Effector CD4-positive, alpha-beta T cell (primary cell): Measurements from ENCODE around the gene NHS.
"Not testable (repeated sequence)": the region's sequence is repeated elsewhere in the genome, so short reads cannot be mapped to it uniquely, and the experiment has no call there.

Experiments
- DNase-seq: peaks from one replicate; pipeline ENCODE4 v3.0.0-alpha.2; 2020

The NHS gene

GRCh38 chrX:17553961-17554482 lies 179.0 kb downstream of the NHS start:
- no peak for DNase-seq

DNA sequence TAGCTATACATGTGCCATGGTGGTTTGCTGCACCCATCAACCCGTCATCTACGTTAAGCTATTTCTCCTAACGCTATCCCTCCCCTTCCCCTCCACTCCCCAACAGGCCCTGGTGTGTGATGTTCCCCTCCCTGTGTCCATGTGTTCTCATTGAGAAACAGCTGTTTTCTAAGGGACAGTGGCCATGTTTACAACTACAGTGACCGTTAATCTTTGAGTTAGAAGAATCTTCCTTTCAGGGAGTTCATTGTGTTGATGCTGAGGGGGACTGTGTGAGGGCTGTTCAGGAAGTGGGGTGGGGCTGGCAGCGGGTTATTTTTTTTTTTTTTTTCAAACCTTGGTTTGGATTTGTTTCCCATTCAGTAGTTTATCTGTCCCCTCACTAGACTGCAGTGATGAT lies 179.9 kb downstream of the NHS start:
- no peak for DNase-seq

DNA sequence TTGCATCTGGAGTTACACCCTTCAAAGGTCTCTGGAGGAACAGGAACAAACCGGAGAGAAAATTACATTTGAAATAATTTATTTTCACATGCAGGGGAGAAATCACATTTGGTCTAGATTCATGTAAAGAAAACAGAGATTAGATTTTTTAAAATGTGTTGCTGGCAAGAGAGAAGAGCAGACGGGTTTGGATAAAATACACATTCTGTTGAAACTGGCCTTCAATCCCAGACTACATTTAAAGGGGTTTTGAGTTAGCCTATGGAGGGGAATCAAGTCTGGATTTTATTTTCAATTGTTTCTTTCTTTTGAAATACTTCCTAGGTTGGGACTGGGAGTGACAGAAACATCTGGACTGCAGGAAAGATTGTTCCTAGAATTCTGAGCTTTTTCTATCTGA lies 180.8 kb downstream of the NHS start:
- DNase-seq = no peak

GRCh38 chrX:17559728-17560379 lies 184.9 kb downstream of the NHS start:
- no peak for DNase-seq

- DNase-seq = no peak
These were observed 185.4 kb downstream of the NHS start for GRCh38 chrX:17560385-17560784.

DNA sequence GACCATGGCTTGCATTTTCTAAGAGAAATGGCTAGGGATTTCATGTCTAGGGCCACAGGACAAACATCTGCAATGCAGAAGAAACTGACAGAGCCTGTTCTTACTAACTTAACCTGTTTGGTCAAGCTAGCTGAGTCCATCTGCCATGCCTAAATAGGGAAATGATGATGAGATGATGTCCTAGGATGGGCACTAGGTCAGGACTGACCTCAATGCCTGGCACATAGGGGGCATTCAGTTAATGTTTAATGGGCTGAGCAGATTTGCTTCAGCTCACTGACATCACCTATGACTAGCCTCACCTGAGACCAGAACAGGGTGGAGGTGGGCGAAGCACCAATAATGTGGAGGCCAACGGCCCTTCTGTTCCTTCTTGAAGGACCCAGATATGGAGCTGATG lies 188.1 kb downstream of the NHS start:
- no peak for DNase-seq

DNA sequence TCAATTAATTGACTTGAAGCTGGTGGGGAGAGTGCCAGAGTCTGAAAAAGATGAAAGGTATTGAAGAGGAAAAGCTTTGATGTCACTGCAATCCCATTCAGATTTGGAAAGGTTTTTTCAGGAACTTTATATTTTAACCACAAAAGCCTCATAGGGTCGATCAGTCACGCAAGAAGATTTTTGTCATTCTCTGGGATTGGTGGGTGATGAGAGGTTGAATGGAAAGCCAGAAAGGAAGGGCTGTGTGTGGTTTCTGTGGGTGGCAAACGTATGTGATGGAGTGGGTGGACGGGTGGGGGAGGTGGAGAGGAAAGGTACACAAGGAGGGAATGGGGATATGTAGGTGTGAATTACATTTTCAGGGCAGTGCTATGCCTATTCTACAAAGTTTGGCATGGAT lies 188.5 kb downstream of the NHS start:
- no peak for DNase-seq

DNA sequence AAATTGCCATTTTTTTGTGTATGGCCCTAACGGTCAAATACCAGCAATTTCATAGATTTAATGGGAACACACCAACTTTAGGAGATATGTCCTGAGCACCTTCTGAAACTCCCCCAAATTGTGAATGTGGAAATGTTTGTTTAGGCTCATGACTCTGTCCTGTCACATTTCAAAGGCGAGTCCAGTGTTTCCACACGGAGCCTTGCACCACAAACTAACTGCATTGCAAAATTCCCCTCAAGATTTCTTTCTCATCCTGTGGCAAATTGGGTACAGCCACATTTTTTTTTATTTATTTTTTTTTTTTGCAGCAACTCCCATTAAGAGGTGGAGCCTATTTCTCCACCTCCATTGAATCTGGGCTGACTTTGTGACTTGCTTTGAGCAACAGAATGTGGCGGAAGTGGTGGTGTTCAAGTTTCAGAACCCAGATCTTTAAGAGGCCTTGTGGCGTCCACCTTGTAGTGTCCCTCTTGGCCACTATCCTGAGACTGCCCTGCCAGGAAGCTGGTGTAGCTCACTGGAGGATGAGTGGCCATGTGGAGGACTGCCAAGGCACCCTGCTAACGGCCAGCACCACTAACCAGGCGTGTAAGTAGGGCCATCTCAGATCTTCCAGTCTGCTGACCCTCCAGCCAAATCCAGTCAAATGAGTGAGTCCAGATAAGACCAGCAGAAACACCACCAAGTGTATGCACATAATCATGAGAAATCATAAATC lies 189.8 kb downstream of the NHS start:
- DNase-seq = no peak

GRCh38 chrX:17566740-17567139 lies 191.7 kb downstream of the NHS start:
- no peak for DNase-seq

- no peak for DNase-seq
These were observed 192.2 kb downstream of the NHS start for GRCh38 chrX:17567187-17567586.

DNA sequence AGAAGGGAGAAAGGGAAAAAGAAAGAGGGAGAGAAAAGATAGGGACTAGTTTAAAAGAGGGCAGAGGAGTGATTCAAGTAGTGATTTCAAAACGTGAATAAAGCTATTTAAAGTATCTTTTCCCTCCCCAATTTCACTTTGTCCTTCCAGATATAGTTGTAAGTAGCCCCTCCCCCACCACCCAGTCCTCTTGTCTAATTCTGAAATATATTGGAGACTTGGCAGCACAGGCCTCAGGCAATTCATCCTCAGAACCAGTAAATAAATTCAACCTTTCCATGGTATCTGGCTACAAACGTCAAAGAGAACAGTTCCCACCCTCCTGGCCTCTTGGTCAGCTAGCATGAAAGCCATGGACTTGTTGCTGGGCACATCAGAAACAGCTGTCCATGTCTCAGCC lies 192.8 kb downstream of the NHS start:
- DNase-seq = no peak

DNA sequence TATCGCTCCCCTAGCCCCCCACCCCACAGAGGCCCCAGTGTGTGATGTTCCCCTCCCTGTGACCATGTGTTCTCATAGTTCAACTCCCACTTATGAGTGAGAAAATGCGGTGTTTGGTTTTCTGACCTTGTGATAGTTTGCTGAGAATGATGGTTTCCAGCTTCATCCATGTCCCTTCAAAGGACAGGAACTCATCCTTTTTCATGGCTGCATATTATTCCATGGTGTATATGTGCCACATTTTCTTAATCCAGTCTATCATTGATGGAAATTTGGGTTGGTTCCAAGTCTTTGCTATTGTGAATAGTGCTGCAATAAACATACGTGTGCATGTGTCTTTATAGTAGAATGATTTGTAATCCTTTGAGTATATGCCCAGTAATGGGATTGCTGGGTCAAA lies 193.8 kb downstream of the NHS start:
- DNase-seq = not testable (repeated sequence)

DNA sequence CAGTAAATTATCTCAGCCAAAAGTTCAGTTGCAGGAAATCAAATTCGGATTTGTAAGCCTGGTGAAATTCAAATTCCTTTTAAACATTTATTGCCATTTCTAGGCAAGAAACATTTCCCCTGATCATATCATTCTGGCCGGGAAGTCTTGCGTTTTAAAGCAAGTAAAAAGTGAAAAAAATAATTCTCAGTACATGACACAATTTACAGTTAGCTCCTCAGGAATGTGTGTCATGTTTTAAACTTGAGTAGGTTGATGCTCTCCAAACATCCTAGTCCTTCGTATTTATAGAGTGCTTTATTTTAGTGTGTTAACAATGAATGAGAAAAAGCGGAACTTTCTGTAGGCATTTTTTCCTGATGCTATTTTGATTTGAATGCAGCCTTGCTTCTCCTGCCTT lies 204.0 kb downstream of the NHS start:
- DNase-seq = no peak

DNA sequence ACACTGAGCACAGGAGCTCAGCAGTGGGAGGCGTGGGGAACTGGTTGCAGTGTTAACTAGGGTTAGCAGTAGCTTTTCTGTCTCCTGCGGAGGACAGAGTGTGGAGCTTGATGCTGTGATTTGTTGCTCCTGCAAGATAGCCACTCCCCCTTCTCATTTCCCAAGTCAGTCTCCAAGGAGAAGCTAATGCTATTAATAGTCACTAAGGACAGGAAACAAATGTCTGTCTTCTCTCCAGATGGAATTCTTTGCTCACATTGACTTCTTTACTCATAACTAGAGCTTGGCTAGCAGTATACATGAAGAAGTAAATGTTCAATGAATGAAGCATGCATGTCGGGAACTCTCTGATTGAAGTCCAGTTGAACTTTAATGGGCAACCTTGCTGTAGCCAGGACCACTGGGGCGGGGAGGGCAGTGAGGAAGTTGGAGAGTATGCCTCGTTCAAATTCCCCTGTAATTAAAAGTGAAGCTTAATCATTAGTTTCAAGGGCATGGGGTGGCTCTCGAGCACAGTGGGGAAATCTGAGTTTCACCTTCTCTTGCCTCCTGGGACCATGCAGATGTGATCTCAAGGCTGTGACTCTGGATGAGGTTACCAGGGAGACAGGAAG lies 205.6 kb downstream of the NHS start:
- DNase-seq = no peak

DNA sequence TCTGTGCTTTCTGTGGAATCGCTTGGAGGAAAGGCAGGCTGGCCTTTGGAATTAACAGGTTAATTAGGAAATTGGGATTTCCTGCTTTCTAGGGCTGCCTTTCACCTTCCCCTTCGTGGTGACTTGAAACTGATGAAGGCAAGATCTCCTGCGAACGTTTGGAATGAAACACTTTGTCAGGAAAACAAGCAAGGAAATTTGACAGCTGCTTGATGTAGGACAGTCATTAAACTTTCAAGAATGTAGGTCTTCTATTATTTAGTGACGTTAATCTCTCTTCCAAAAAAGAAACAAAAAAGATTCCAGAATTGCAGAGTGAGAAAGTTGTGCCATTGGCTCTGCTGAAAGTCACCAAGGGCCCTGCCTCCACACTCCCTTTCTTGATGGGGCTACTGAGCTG lies 206.6 kb downstream of the NHS start:
- DNase-seq = no peak

GRCh38 chrX:17584248-17584681 lies 209.3 kb downstream of the NHS start:
- DNase-seq = no peak

DNA sequence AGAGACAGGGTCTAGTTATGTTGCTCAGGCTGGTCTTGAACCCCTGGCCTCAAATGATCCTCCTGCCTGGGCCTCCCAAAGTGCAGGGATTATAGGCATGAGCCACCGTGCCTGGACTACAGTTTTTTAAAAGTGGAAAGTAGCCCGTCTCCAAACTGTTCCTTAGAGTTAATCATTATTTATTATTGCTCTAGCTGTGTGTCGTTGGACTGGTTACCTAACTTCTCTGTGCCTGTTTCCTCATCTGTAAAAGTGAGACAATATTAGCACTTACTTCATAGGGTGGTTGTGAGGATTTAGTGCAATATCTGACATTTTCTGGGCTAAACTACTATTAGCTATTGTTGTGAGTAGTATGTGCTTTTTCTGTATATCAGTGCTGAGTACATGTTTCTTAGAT lies 210.0 kb downstream of the NHS start:
- DNase-seq = no peak

DNA sequence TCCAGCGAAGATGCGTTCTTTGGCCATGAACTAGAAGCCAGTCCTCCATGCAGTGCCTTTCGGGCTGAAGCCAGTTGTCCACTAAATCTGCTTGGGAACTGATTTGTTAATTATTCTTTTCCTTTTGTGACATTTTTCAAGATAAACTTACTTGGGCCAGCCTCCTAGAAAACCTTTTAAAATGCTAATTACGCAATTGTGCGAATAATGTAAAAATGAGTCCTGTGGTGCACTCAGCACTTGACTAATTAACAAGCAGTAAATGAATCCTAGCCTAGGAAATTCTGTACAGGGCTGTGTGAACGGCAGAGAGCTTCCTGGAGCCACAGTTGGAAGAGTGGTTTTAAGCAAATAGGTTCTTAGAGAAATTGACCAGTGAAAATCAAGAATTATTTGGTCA lies 212.4 kb downstream of the NHS start:
- no peak for DNase-seq

DNA sequence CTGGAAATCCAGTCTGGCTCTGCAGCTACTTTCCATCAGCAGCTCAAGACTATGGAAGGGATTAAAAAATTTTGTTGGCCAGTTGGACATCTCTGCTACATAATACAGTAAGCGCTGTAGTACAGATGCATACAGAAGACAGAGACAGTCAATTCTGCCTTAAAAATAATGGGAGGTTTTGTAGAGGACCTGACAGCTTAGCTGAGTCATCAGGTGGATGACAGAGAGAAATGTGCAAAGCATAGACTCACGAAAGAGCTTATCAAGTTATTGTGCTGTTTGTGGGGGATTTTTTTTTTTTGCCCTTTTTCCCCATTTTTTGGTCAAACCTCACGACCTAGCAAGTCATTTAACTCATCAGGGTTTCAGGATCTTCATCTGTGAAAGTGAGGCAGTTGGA lies 213.3 kb downstream of the NHS start:
- DNase-seq = no peak

GRCh38 chrX:17590892-17591740 lies 216.1 kb downstream of the NHS start:
- no peak for DNase-seq

GRCh38 chrX:17591741-17592110 lies 216.7 kb downstream of the NHS start:
- DNase-seq = no peak

GRCh38 chrX:17592117-17592516 lies 217.1 kb downstream of the NHS start:
- no peak for DNase-seq

DNA sequence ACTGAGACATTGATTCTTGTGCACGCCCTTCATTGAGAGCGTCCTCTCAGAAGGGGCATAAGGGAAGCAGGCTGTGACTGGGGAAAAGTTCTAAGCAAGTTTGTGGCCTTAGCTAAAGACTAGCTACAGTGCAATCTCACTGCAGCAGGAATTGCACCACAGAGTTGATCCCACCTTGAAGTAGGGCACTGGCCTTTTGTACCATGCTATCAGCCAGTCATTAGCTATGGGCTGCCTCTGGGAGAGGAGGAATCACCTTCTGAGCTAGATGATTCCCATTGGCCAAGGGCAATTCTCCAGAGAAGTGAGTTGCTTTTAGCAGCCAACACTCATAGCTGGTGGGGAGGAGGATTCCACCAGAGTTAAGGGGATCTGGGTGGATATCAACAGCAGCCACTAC lies 219.7 kb downstream of the NHS start:
- DNase-seq = no peak
